OCI-LY1 (cell line): ENCODE data around the gene IGSF22.
A peak's percentile ranks its signal among the peaks of the same experiment; 100 is the strongest.

Experiments
- H2AFZ ChIP-seq: fragments of 200-600 bp; sonication (generic), shearing (Covaris generic); 2 replicates; pipeline ENCODE4 v1.6.0; 2014; ENCODE audit warnings: antibody characterized with exemption, mild to moderate bottlenecking, low read length
- H3F3A ChIP-seq: fragments of 200-600 bp; sonication (generic), shearing (Covaris generic); 2 replicates; pipeline ENCODE4 v1.6.0; 2014; ENCODE audit warnings: mild to moderate bottlenecking, antibody characterized with exemption, low read length, moderate library complexity; ENCODE audit not compliant: insufficient read depth
- H3K27ac ChIP-seq: fragments of 200-600 bp; sonication (generic); 2 replicates; pipeline ENCODE4 v1.5.1; 2014; ENCODE audit warnings: low read length, mixed run types, mild to moderate bottlenecking, low read depth; ENCODE audit not compliant: poor library complexity, severe bottlenecking
- H3K27me3 ChIP-seq: fragments of 200-600 bp; sonication (generic); 2 replicates; pipeline ENCODE4 v1.6.0; 2014; ENCODE audit warnings: antibody characterized with exemption, mild to moderate bottlenecking, low read length, moderate library complexity; ENCODE audit not compliant: insufficient read depth
- H3K36me3 ChIP-seq: fragments of 200-600 bp; sonication (generic); 2 replicates; pipeline ENCODE4 v1.6.1; 2014; ENCODE audit warnings: mild to moderate bottlenecking, antibody characterized with exemption, low read length, moderate library complexity, mixed read lengths; ENCODE audit not compliant: insufficient read depth
- H3K4me1 ChIP-seq: fragments of 200-600 bp; sonication (generic); 2 replicates; pipeline ENCODE4 v1.5.1; 2014; ENCODE audit warnings: mild to moderate bottlenecking, low read length, moderate library complexity; ENCODE audit not compliant: insufficient read depth, severe bottlenecking
- H3K4me2 ChIP-seq: fragments of 200-600 bp; sonication (generic), shearing (Covaris generic); 2 replicates; pipeline ENCODE4 v1.6.1; 2014; ENCODE audit warnings: low read length
- H3K4me3 ChIP-seq: fragments of 200-600 bp; sonication (generic); 2 replicates; pipeline ENCODE4 v1.5.1; 2014; ENCODE audit warnings: low read length, low read depth, mild to moderate bottlenecking, mixed read lengths; ENCODE audit not compliant: poor library complexity, severe bottlenecking
- H3K79me2 ChIP-seq: fragments of 200-600 bp; shearing (Covaris generic); 2 replicates; pipeline ENCODE4 v1.6.1; 2016; ENCODE audit warnings: mixed run types, low read length, mixed read lengths; ENCODE audit not compliant: insufficient read depth
- H3K9ac ChIP-seq: fragments of 200-600 bp; sonication (generic), shearing (Covaris generic); 2 replicates; pipeline ENCODE4 v1.6.1; 2014; ENCODE audit warnings: mild to moderate bottlenecking, low read length, mixed read lengths
- H3K9me2 ChIP-seq: fragments of 200-600 bp; sonication (generic), shearing (Covaris generic); 2 replicates; pipeline ENCODE4 v1.6.1; 2014; ENCODE audit warnings: low read depth, mild to moderate bottlenecking, low read length, mixed read lengths
- H3K9me3 ChIP-seq: fragments of 200-600 bp; shearing (Covaris generic); 2 replicates; pipeline ENCODE4 v1.6.1; 2014; ENCODE audit warnings: low read length, mixed read lengths
- H4K20me1 ChIP-seq: fragments of 200-600 bp; sonication (generic), shearing (Covaris generic); 2 replicates; pipeline ENCODE4 v1.6.0; 2016; ENCODE audit warnings: mild to moderate bottlenecking, low read length; ENCODE audit not compliant: insufficient read depth
- CTCF ChIP-seq: fragments of 200-600 bp; sonication (generic), shearing (Covaris generic); IDR thresholded peaks from 2 replicates; pipeline ENCODE4 v1.5.1; 2017; ENCODE audit warnings: mild to moderate bottlenecking, antibody characterized with exemption, low read length, moderate library complexity, mixed read lengths
- EZH2 ChIP-seq: fragments of 200-600 bp; sonication (generic), shearing (Covaris generic); IDR thresholded peaks from 2 replicates; pipeline ENCODE4 v1.8.0; 2017; ENCODE audit warnings: borderline replicate concordance, mixed run types, mild to moderate bottlenecking, antibody characterized with exemption, low read length, moderate library complexity, mixed read lengths

The IGSF22 gene

GRCh38 chr11:18736590-18737148, 10.7 kb upstream of the IGSF22 start:
- Histone ChIP-seq H3K9me2 (no peaks in the 10 kb centered on the region), H3K9ac (no peak overlapping the region), H3K4me1 (peaks cover 2% of the 10 kb centered on the region), H3F3A (no peaks in the 10 kb centered on the region), H3K9me3 (no peaks in the 10 kb centered on the region), H3K27ac (no peak overlapping the region), H3K79me2 (no peaks in the 10 kb centered on the region), H2AFZ (no peak overlapping the region), H3K4me3 (no peak overlapping the region), H4K20me1 (no peaks in the 10 kb centered on the region), H3K27me3 (peaks cover 5% of the 10 kb centered on the region; the same call in 1 of the 2 replicates), H3K4me2 (no peak overlapping the region), H3K36me3 (no peaks in the 10 kb centered on the region)
- TF ChIP-seq EZH2 = no peak
- TF ChIP-seq CTCF = no peak

- H3K27ac ChIP-seq = no peak overlapping the region
- H3K36me3 ChIP-seq = no peaks in the 10 kb centered on the region
- H3K9me3 ChIP-seq = no peaks in the 10 kb centered on the region
- no peaks in the 10 kb centered on the region for H3F3A ChIP-seq
- H3K9ac ChIP-seq = no peak overlapping the region
- H3K4me1 ChIP-seq = peaks cover 4% of the 10 kb centered on the region
- no peaks in the 10 kb centered on the region for H3K9me2 ChIP-seq
- no peak overlapping the region for H2AFZ ChIP-seq
- no peak overlapping the region for H3K4me2 ChIP-seq
- TF ChIP-seq EZH2 (no peak), CTCF (no peak)
- no peaks in the 10 kb centered on the region for H4K20me1 ChIP-seq
- peaks cover 5% of the 10 kb centered on the region; the same call in 1 of the 2 replicates for H3K27me3 ChIP-seq
- no peak overlapping the region for H3K4me3 ChIP-seq
- no peaks in the 10 kb centered on the region for H3K79me2 ChIP-seq
Measured at GRCh38 chr11:18733202-18733601, 7.2 kb upstream of the IGSF22 start.

- H3K4me2 ChIP-seq = no peak overlapping the region
- H3K9me2 ChIP-seq = no peaks in the 10 kb centered on the region
- H3K9me3 ChIP-seq = no peaks in the 10 kb centered on the region
- peaks cover 8% of the 10 kb centered on the region for H3K4me1 ChIP-seq
- H3K9ac ChIP-seq = no peak overlapping the region
- no peak overlapping the region for H3K4me3 ChIP-seq
- no peak overlapping the region for H2AFZ ChIP-seq
- H3F3A ChIP-seq = no peaks in the 10 kb centered on the region
- H3K79me2 ChIP-seq = no peaks in the 10 kb centered on the region
- peaks cover 5% of the 10 kb centered on the region; the same call in 1 of the 2 replicates for H3K27me3 ChIP-seq
- H4K20me1 ChIP-seq = no peaks in the 10 kb centered on the region
- TF ChIP-seq EZH2 (no peak), CTCF (peak; percentile 97)
- H3K27ac ChIP-seq = no peak overlapping the region
- H3K36me3 ChIP-seq = no peaks in the 10 kb centered on the region
Measured at GRCh38 chr11:18731949-18732821, 6.2 kb upstream of the IGSF22 start.
